Activated CD4-positive, CD25-positive, alpha-beta regulatory T cell treated with anti-CD3 and anti-CD28 coated beads, Interleukin-2, amount 50 U/mL, for 24 hours (primary cell): ENCODE data around the gene GPR137.
"Not testable (repeated sequence)": the region's sequence is repeated elsewhere in the genome, so short reads cannot be mapped to it uniquely, and the experiment has no call there.

Experiments used
- ATAC-seq, 2 donors: fragments of 150-1000 bp; cut with Tn5 transposase; one replicate each; pipeline ENCODE4 v1.10.0; 2021; ENCODE audit warnings: mild to moderate bottlenecking in 1 of 2, moderate library complexity in 1 of 2

The GPR137 gene

GRCh38 chr11:64305075-64305690 lies 19.5 kb downstream of the GPR137 start, which contains the start of gene ESRRA:
Gene ESRRA (plus strand): TSS chr11:64305524. CDS start chr11:64307180, 1,656 bp downstream.
- peak; percentile 77 for ATAC-seq

- peak; percentile 21 to 25 for ATAC-seq
Measured at GRCh38 chr11:64305691-64306562, 20.3 kb downstream of the GPR137 start.

DNA sequence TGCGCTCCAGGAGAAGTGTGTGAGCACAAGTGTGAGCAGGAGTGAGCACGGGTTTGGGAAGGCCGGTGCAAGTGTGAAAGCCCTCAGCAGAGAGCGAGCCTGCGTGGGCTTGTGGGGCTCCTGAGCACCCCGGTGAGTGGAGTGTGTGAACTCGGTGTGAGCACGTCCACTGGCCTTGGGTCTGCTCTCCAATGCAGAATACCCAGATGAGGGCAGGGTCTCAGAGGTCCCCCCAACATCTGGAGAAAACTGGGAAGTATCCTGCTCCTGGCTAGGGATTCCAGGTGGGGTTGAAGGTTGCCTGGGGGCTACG lies 20.9 kb downstream of the GPR137 start:
- no peak for ATAC-seq

- no peak for ATAC-seq
Measured at GRCh38 chr11:64306876-64307622, 21.4 kb downstream of the GPR137 start.

- ATAC-seq: not testable (repeated sequence)
Measured at GRCh38 chr11:64307795-64308194, 22.1 kb downstream of the GPR137 start.

DNA sequence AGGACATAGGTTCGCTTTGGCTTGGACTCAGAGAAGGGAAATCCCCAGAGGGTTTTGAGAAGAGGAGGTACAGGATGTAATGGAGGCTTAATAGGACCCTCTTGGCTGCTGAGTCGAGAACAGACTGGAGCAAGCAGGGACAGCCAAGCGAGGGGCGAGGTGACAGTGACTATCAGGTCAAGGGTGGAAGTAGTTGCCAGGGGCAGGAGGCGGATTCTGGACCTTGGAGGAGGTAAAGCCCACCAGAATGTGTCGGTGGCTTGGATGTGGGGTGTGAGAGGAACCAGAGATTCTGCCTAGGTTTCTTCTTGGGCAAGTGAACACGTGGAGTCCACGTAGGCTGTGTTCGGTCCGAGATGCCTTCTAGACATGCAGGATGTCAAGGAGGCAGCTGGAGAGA lies 27.3 kb downstream of the GPR137 start:
- ATAC-seq: no peak

DNA sequence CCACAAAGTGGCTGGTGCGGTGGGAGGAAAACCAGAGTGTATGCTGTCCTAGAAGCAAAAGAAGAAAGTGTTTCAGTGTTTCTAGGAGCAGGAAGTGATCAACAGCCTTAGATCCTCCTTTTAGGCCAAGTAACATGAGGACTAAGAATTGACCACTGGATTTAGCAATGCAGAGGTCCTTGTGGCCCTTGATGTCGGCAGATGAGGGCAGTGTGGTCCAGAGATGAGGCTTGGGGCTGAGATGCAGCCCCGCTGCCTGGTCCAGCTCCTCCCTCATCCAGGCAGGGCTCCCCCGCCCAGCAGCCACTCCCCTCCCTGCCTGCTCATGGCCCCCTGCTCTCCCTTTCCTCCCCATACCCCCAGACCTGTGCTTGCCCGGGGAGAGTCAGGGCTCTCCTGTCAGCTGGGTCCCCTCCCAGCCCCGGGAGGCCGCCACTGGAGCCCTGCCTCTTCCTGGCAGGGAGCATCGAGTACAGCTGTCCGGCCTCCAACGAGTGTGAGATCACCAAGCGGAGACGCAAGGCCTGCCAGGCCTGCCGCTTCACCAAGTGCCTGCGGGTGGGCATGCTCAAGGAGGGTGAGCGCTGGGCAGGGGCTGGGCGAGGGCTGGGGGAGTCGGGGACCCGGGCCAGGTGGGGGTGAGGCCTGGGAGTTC lies 28.0 kb downstream of the GPR137 start:
- ATAC-seq: no peak

DNA sequence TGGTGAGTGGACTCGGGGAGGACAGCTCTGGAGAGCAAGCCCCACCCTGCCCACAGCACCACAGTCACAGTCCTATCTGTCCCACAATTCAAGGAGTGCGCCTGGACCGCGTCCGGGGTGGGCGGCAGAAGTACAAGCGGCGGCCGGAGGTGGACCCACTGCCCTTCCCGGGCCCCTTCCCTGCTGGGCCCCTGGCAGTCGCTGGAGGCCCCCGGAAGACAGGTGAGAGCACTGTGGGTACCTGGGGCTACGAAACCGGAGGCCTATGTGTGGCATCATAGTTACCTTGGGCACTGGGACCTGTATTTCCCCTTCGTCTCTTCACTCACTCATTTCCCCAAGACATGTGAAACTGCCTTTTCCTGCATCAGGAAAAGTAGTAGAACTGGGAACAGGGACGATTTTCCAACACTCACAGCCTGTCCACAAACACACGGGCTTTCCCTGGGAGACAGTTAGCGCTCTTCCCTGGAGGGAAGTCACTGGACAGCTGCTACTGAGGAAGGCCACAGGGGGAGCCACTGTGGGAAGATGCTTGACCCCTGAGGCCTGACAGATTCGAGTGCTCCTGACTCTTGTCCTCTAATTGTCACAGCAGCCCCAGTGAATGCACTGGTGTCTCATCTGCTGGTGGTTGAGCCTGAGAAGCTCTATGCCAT lies 28.6 kb downstream of the GPR137 start:
- ATAC-seq: no peak

GRCh38 chr11:64314805-64315561 lies 29.3 kb downstream of the GPR137 start:
- no peak for ATAC-seq

GRCh38 chr11:64315667-64316526 lies 30.2 kb downstream of the GPR137 start:
- not testable (repeated sequence) for ATAC-seq

DNA sequence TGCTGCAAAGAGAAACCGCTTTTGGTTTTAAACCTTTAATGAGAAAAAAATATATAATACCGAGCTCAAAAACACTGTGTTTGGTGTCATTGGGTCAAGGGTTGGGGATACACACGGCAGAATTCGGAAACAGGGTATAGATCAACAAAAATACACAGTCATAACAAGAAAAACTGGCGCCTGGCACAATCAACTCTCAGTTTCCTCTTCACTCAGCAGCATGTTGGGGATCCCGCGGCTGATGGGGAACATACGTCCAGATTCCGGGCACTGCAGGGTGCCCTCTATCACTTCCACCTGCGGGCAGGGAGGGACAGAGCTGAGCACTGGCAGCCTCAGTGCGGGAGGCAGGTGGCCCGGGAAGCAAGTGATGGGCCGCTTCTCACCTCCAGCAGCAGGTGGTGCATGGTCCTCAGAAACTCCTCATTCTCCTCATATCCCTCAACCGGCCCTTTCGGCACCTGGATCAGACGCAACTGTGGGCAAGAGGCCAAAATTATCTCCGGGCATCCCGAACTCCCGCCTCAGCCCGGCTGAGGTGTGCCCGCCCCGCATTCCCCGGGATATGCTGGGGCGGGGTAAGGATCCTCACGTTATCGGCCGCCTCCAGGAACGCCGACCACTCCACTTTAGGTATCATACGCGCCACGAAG lies 31.1 kb downstream of the GPR137 start:
- no peak for ATAC-seq

DNA sequence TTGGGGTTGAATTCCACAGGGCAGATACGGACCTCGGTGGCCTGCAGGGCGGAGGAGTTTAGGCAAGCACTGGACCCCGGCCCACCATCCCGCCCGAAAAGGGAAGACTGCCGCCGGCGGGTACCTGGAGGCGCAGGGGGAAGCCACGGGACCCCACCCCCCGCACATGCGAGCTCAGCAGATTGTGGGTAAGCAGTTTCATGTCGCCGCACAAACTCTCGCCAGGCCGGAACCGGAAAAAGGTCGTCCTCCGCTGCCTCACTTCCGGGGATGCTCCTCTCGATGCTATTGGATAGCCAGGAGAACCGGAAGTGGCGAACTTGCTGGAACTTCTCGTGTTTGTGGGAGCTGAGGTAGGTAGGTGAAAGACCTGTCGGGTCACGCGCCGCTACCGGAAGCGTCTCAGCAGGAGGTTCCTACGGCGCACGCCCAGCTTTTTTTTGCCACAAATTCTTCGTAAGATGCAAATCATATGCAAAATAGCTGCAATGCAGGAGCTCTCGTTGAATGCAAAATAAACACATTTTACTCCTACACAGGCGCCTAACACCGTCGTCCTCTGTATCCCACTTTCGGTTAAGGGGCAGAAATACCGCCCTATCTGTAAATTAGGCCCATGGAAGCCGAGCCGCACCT lies 31.8 kb downstream of the GPR137 start, which contains the start of gene TRMT112:
TRMT112 (minus strand) TSS at position 235 of the 636 bp plus-strand sequence; CDS start at position 202, 33 bp downstream.
- ATAC-seq: peak; percentile 82 to 84

GRCh38 chr11:64317961-64318765 lies 32.5 kb downstream of the GPR137 start, which contains the start of gene PRDX5:
Gene PRDX5 (plus strand): TSS chr11:64318121. CDS start chr11:64318216, 95 bp downstream.
- peak; percentile 80 to 81 for ATAC-seq

DNA sequence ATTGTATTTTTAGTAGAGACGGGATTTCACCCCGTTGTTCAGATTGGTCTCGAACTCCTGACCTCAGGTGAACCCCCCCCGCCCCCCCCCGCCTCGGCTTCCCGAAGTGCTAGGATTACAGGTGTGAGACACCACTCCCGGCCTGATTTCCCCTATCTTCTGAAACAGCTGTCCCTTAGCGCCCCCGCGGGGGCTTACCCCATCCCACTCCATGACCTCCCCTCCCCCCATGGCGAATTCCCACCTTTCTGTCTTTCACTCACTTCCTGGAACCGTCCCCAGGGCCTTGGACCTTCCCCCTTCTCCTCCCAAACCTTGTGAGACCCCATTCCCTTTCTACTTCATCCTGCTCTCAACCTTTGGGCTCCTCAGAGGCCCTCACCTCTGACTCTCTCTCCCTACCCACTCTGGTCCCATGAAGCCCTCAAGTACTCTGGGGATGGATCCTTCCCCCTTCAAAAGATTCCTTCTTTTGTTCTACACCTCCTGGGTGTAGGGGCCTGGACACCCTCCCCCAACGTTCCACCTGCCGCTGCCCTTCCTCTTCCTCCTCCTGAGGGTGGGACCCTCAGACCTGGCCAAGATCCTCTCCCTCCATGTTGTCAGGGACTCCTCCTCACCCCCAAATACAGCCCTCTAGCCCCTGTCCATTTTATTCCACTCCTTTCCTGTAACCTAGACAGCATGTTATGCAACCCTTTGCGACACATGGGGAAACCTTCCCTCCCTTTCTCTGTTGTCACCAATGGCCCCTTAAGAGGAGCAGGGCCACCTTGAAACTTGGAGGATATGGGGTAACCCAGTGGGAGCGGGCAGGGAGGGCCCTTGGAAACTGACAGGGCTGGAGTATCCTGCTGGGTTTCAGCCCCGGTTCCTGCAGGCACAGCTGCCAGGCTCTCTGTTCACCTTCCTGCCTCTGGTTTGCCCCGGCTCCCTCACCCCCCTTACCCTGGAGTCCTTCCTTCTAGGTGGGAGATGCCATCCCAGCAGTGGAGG lies 33.4 kb downstream of the GPR137 start:
- ATAC-seq: no peak

DNA sequence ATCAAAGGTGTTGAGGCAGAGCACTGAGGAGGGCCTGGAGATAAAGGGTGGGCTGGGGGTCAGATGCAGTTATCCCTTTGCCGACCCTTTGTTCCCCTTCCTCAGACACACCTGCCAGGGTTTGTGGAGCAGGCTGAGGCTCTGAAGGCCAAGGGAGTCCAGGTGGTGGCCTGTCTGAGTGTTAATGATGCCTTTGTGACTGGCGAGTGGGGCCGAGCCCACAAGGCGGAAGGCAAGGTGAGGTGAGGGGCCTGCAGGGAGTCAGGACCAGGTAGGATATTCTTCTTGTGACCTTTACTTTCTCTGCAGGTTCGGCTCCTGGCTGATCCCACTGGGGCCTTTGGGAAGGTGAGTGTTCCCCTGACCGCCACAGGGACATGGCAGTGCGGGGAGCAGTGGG lies 34.9 kb downstream of the GPR137 start:
- no peak for ATAC-seq

DNA sequence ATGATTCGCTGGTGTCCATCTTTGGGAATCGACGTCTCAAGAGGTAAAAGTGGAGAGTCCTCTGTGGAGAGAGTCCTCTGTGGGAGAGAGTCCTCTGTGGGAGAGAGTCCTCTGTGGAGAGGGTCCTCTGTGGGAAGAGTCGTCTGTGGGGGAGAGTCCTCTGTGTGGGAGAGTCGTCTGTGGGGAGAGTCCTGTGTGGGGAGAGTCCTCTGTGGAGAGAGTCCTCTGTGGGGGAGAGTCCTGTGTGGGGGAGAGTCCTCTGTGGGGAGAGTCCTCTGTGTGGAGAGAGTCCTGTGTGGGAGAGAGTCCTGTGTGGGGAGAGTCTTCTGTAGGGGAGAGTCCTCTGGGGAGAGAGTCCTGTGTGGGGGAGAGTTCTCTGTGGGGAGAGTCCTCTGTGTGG lies 35.4 kb downstream of the GPR137 start:
- no peak for ATAC-seq

DNA sequence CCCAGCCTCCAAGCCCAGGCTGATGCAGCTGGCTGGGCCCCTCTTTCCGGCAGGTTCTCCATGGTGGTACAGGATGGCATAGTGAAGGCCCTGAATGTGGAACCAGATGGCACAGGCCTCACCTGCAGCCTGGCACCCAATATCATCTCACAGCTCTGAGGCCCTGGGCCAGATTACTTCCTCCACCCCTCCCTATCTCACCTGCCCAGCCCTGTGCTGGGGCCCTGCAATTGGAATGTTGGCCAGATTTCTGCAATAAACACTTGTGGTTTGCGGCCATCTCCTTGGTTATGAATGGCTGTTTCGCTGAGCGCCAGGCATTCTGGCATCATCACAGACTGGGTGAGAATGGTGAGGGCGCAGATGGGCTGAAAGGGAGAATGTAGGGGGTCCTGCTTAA lies 35.9 kb downstream of the GPR137 start:
- ATAC-seq: no peak
